Peyer's patch (tissue), 4 donors: ENCODE results near the gene PTPRR. TPM values are rescaled to one million over a fixed set of nuclear protein-coding genes. Genes with fewer than 3 reads are reported as not detected.

Experiments used
- DNase-seq, 3 donors: peaks; one replicate each; pipeline ENCODE4 v3.0.0-alpha.2; 2017 to 2019
- H3K27ac ChIP-seq, 4 donors: fragments of 200-600 bp; sonication (generic); one replicate each; pipeline ENCODE4 v1.5.1; 2016 to 2019
- H3K27me3 ChIP-seq, 2 donors: fragments of 200-600 bp; sonication (generic); one replicate each; pipeline ENCODE4 v1.5.1; 2019
- H3K36me3 ChIP-seq, 3 donors: fragments of 200-600 bp; sonication (generic); one replicate each; pipeline ENCODE4 v1.5.1; 2016 to 2019
- H3K4me1 ChIP-seq, 4 donors: fragments of 200-600 bp; sonication (generic); one replicate each; pipeline ENCODE4 v1.5.1; 2016 to 2019
- H3K4me3 ChIP-seq, 4 donors: fragments of 200-600 bp; sonication (generic); 1 replicate in 3 of 4; 2 replicates in 1 of 4; pipeline ENCODE4 v1.5.1; 2016 to 2019; ENCODE audit warnings: mild to moderate bottlenecking in 1 of 4
- H3K9me3 ChIP-seq, 4 donors: fragments of 200-600 bp; sonication (generic); one replicate each; pipeline ENCODE4 v1.5.1; 2016 to 2019; ENCODE audit warnings: mild to moderate bottlenecking in 1 of 4
- CTCF ChIP-seq, 6 experiments: fragments of 450-650 bp in 4 of 6; fragments of 200-600 bp in 2 of 6; sonication (generic) in 1 of 6; IDR thresholded peaks; one replicate each; pipeline ENCODE4 v1.5.1; 2017 to 2019; ENCODE audit warnings: antibody characterized with exemption in 6 of 6, mild to moderate bottlenecking in 3 of 6, moderate library complexity in 1 of 6
- POLR2A ChIP-seq, 2 donors: fragments of 450-650 bp; IDR thresholded peaks; one replicate each; pipeline ENCODE4 v1.5.1; 2017; ENCODE audit warnings: antibody characterized with exemption in 2 of 2, mild to moderate bottlenecking in 2 of 2, moderate library complexity in 2 of 2
- total RNA-seq, 4 donors: library from RNA; depleted of rRNA; stranded (reverse); fragments of >200 nt; gene quantifications; one replicate each; pipeline ENCODE4 v1.1.0, GENCODE V29; 2016

Gene PTPRR
- total RNA-seq, 4 donors from 2014 or later, result 17.5 to 30.3 (median 20.2) TPM; not detected in 1

DNA sequence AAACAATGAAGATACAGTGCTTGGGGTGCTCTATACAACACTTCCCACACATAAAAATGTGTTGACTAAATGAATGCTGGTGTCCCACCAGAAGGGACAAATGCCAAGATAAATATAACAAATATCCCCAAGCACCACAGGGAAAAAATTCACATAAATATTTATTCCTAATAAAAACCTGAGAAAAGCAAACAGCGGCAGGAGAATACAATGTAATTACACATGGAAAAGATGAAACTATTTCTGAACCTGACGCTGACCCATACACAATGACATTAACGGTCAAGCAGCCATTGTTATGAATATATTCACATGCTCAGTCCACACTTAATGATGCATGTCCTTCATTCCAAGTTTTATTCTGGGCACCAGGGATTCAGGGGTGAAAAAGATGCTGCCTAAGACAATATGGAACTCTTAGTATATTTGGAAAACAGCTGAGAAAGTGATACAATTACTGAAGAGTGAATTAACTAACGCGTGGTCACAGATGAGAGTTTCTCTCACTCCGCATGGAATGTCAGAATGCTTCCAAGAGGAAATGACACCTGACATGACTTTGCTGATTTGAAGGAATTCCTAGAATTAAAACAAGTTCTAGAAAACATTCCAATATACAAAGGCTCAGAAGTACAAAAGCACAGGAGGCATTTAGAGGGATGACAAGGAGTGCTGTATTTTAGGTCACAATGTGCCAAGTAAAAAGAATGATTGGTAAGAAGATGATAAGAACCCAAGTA, 27.9 kb upstream of the PTPRR start:
- TF ChIP-seq POLR2A (IDR thresholded peaks at IDR 0.05) (no peak), CTCF (IDR thresholded peaks at IDR 0.05) (no peak)
- no peak overlapping the region for H3K4me3 ChIP-seq
- no peak for DNase-seq

DNA sequence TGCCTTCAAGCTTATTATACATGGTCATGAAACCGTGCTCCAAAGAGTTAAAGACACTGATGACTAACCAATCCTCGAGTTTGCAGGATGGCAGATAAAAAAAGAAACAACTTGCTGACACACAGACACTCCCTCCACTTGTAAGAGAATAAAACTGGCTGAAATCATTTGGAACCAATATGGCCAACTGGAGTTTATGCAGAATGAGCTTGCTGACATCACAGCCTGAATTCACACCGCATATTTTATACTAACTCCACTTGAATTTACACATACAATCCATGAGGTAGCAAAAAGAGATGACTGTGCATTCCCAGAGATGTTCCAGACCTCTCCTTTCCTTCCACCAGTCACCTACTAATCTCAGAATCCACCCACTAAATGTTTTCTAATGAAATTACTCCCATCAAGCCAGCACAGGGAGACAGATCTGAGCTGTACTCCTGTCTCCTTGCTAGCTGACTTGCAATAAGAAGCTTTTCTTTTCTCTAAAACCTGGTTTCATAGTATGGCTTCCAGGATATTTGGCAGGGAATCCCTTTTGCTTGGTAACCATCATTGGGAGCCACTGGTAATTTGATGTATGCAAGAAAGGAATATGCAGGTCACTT, 15.8 kb upstream of the PTPRR start:
- H3K4me1 ChIP-seq, result no peaks in the 10 kb centered on the region
- DNase-seq, result no peak
- H3K4me3 ChIP-seq, result no peak overlapping the region
- no peaks in the 10 kb centered on the region for H3K36me3 ChIP-seq
- no peak overlapping the region for H3K27ac ChIP-seq
- H3K27me3 ChIP-seq, result no peaks in the 10 kb centered on the region
- H3K9me3 ChIP-seq, result no peaks in the 10 kb centered on the region
- TF ChIP-seq POLR2A (IDR thresholded peaks at IDR 0.05) (no peak), CTCF (IDR thresholded peaks at IDR 0.05) (no peak)

More for the DNA sequence above, 27.9 kb upstream of the PTPRR start:
- Histone ChIP-seq H3K27me3 (no peaks in the 10 kb centered on the region), H3K4me1 (no peaks in the 10 kb centered on the region), H3K27ac (no peak overlapping the region), H3K9me3 (no peaks in the 10 kb centered on the region), H3K36me3 (no peaks in the 10 kb centered on the region)

DNA sequence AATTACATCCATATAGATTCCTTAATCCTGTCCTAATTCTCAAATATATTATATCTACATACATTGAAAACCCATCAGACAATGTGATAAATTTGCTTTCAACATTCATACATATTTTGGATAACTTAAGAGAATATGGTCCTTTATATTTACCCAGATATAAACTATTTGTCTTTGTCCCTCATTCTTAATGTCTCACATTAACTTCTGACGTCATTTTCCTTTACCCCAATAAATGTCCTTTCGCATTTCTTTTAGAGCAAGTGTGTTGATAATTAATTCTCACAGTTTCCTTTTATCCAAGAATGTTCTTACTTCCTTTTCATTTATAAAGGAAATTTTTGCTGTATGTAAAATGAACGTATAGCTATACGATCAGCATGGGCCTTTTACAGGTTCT, 12.6 kb upstream of the PTPRR start:
- H3K9me3 ChIP-seq, result no peaks in the 10 kb centered on the region
- H3K4me3 ChIP-seq, result no peak overlapping the region
- no peaks in the 10 kb centered on the region for H3K27me3 ChIP-seq
- H3K36me3 ChIP-seq, result no peaks in the 10 kb centered on the region
- TF ChIP-seq CTCF (IDR thresholded peaks at IDR 0.05), result no peak
- DNase-seq, result no peak
- no peaks in the 10 kb centered on the region for H3K4me1 ChIP-seq
- no peak overlapping the region for H3K27ac ChIP-seq

DNA sequence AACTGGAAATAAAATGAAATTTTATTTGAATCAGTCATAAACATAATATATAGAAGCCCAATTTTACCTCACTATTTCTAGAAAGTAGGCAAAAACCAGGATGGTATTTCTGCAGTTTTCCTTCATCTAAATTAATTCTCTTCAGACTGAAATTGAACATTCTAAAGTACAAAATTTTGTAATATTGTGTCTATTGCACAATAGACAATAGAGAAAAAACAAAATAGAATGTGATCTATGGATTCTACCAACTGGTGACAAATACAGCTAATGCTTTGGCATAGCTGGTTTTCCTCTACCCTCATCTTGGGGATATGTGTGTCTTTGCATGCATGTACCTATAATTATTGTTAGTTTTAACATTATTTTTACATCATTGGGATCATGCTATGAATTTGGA, 8.5 kb upstream of the PTPRR start:
- no peak for DNase-seq
- TF ChIP-seq POLR2A (IDR thresholded peaks at IDR 0.05) (no peak), CTCF (IDR thresholded peaks at IDR 0.05) (no peak)
- no peaks in the 10 kb centered on the region for H3K9me3 ChIP-seq
- H3K27ac ChIP-seq, result no peak overlapping the region
- no peaks in the 10 kb centered on the region for H3K27me3 ChIP-seq
- H3K4me3 ChIP-seq, result no peak overlapping the region
- no peaks in the 10 kb centered on the region for H3K36me3 ChIP-seq
- no peaks in the 10 kb centered on the region for H3K4me1 ChIP-seq

GRCh38 chr12:70928071-70928470, 7.5 kb upstream of the PTPRR start:
- H3K27ac ChIP-seq, result no peak overlapping the region
- no peak for TF ChIP-seq CTCF (IDR thresholded peaks at IDR 0.05)
- no peak for TF ChIP-seq POLR2A (IDR thresholded peaks at IDR 0.05)
- no peaks in the 10 kb centered on the region for H3K27me3 ChIP-seq
- no peak for DNase-seq
- no peaks in the 10 kb centered on the region for H3K36me3 ChIP-seq
- H3K4me1 ChIP-seq, result no peaks in the 10 kb centered on the region
- no peaks in the 10 kb centered on the region for H3K9me3 ChIP-seq
- H3K4me3 ChIP-seq, result no peak overlapping the region
